NK-92 treated with Interleukin-12 subunit alpha and Interleukin-12 subunit beta, amount 100 ng/mL, for 24 hours (cell line): ENCODE measurements around the gene TPP2.

ENCODE experiments used
- DNase-seq: peaks from one replicate; lab custom pipeline; 2025; lab: John Stamatoyannopoulos, UW

TPP2 gene

GRCh38 chr13:102597029-102597961, 509 bp downstream of the TPP2 start:
- DNase-seq: no peak

GRCh38 chr13:102598061-102598460, 1.3 kb downstream of the TPP2 start:
- no peak for DNase-seq

- no peak for DNase-seq
Observed at GRCh38 chr13:102599426-102600012, 2.7 kb downstream of the TPP2 start.

- no peak for DNase-seq
Observed at GRCh38 chr13:102606537-102607309, 9.9 kb downstream of the TPP2 start.

GRCh38 chr13:102608974-102609373, 12.2 kb downstream of the TPP2 start:
- no peak for DNase-seq

GRCh38 chr13:102609696-102610095, 12.9 kb downstream of the TPP2 start:
- DNase-seq: no peak

- no peak for DNase-seq
Observed at GRCh38 chr13:102610296-102610895, 13.6 kb downstream of the TPP2 start.

GRCh38 chr13:102617697-102618350, 21.0 kb downstream of the TPP2 start:
- DNase-seq: no peak

- no peak for DNase-seq
Observed at GRCh38 chr13:102620516-102620915, 23.7 kb downstream of the TPP2 start.

- DNase-seq: no peak
Observed at GRCh38 chr13:102626928-102627327, 30.1 kb downstream of the TPP2 start.

GRCh38 chr13:102628559-102628958, 31.8 kb downstream of the TPP2 start:
- no peak for DNase-seq

- no peak for DNase-seq
Observed at GRCh38 chr13:102631198-102631597, 34.4 kb downstream of the TPP2 start.

- DNase-seq: no peak
Observed at GRCh38 chr13:102638741-102639140, 42.0 kb downstream of the TPP2 start.

- DNase-seq: no peak
Observed at GRCh38 chr13:102642029-102642428, 45.2 kb downstream of the TPP2 start.

GRCh38 chr13:102642475-102642874, 45.7 kb downstream of the TPP2 start:
- DNase-seq: no peak

GRCh38 chr13:102643656-102644055, 46.9 kb downstream of the TPP2 start:
- no peak for DNase-seq

GRCh38 chr13:102645701-102646100, 48.9 kb downstream of the TPP2 start:
- no peak for DNase-seq

GRCh38 chr13:102648046-102648445, 51.3 kb downstream of the TPP2 start:
- no peak for DNase-seq

- no peak for DNase-seq
Observed at GRCh38 chr13:102650444-102650843, 53.7 kb downstream of the TPP2 start.

- DNase-seq: no peak
Observed at GRCh38 chr13:102651392-102651791, 54.6 kb downstream of the TPP2 start.

- DNase-seq: no peak
Observed at GRCh38 chr13:102651892-102652291, 55.1 kb downstream of the TPP2 start.

GRCh38 chr13:102654756-102655155, 58.0 kb downstream of the TPP2 start:
- no peak for DNase-seq
